Measurements from ENCODE around the gene LRRC27.

- TF ChIP-seq POLR2A (IDR thresholded peaks at IDR 0.05; ENCODE audit: low read length) (no peak), GATA1 (IDR thresholded peaks at IDR 0.05; ENCODE audit: low read depth, low read length) (no peak)
These were observed 25.5 kb downstream of the LRRC27 start for GRCh38 chr10:132357286-132358058.

Data from erythroblast (primary cell).